IMR-90 (cell line): ENCODE data around the gene KRTAP10-9. TPM values are rescaled to one million over a fixed set of nuclear protein-coding genes. Genes with fewer than 3 reads are reported as not detected.

Experiments
- ATAC-seq: fragments of 200-7000 bp; cut with Tn5 transposase; 2 replicates; pipeline ENCODE4 v1.9.1; 2020; ENCODE audit warnings: low read depth, mild to moderate bottlenecking, moderate library complexity
- BruUV-seq: library from RNA; stranded (reverse); fragments of 400-500 nt; replicated peaks from 2 replicates; lab custom pipeline; 2021; lab: Mats Ljungman, UMichigan
- CTCF ChIA-PET: fragments of 300-600 bp; formaldehyde crosslinking; extraction: SDS; loops from one replicate; lab custom pipeline; 2021; ENCODE audit warnings: antibody characterized with exemption; lab: Yijun Ruan, JAX
- POLR2A ChIA-PET: fragments of 300-600 bp; sonication (Branson Sonifier 250); formaldehyde crosslinking; loops from one replicate; lab custom pipeline; 2022; ENCODE audit warnings: antibody characterized with exemption; ENCODE audit not compliant: unreplicated experiment; lab: Charles Lee
- DNase-seq: peaks from one replicate; pipeline ENCODE4 v3.0.0; 2013
- H2AFZ ChIP-seq: replicated peaks from 2 replicates; pipeline ENCODE3; 2013; ENCODE audit warnings: low read length, mild to moderate bottlenecking; ENCODE audit not compliant: poor library complexity
- H2AK5ac ChIP-seq: 2 replicates; pipeline ENCODE4 v1.6.1; 2013; ENCODE audit warnings: low read depth, low read length, inconsistent platforms
- H2AK9ac ChIP-seq: replicated peaks from 2 replicates; pipeline ENCODE3; 2013; ENCODE audit warnings: mild to moderate bottlenecking, low read depth, low read length, moderate library complexity; ENCODE audit not compliant: poor library complexity
- H2BK120ac ChIP-seq: 2 replicates; pipeline ENCODE4 v1.6.1; 2013; ENCODE audit warnings: low read depth, low read length, inconsistent platforms
- H2BK15ac ChIP-seq: 3 replicates; pipeline ENCODE4 v1.6.1; 2013; ENCODE audit warnings: low read depth, low read length, inconsistent platforms
- H2BK20ac ChIP-seq: 2 replicates; pipeline ENCODE4 v1.6.1; 2013; ENCODE audit warnings: low read depth, mild to moderate bottlenecking, inconsistent platforms, low read length, moderate library complexity
- H2BK5ac ChIP-seq: 2 replicates; pipeline ENCODE4 v1.6.1; 2013; ENCODE audit warnings: mild to moderate bottlenecking, low read depth, low read length, inconsistent platforms; ENCODE audit not compliant: poor library complexity, severe bottlenecking
- H3K14ac ChIP-seq: replicated peaks from 2 replicates; pipeline ENCODE4 v1.6.1; 2013; ENCODE audit warnings: low read depth, low read length, inconsistent platforms
- H3K18ac ChIP-seq: 2 replicates; pipeline ENCODE4 v1.6.1; 2013; ENCODE audit warnings: low read depth, low read length, control low read depth
- H3K23ac ChIP-seq: 2 replicates; pipeline ENCODE4 v1.6.1; 2013; ENCODE audit warnings: low read depth, low read length, inconsistent platforms
- H3K27ac ChIP-seq: 2 replicates; pipeline ENCODE4 v1.5.1; 2013; ENCODE audit warnings: mild to moderate bottlenecking, control low read depth, low read length; ENCODE audit not compliant: insufficient read depth
- H3K27me3 ChIP-seq: 2 replicates; pipeline ENCODE4 v1.6.1; 2013; ENCODE audit warnings: low read length; ENCODE audit not compliant: control insufficient read depth, insufficient read depth
- H3K36me3 ChIP-seq: 2 replicates; pipeline ENCODE4 v1.6.1; 2013; ENCODE audit warnings: low read length, mixed read lengths; ENCODE audit not compliant: control insufficient read depth, insufficient read depth
- H3K4ac ChIP-seq: 2 replicates; pipeline ENCODE4 v1.6.1; 2013; ENCODE audit warnings: low read depth, low read length, inconsistent platforms
- H3K4me1 ChIP-seq: 2 replicates; pipeline ENCODE4 v1.6.1; 2013; ENCODE audit warnings: low read length, mixed read lengths; ENCODE audit not compliant: control insufficient read depth, insufficient read depth
- H3K4me2 ChIP-seq: 2 replicates; pipeline ENCODE4 v1.6.1; 2013; ENCODE audit warnings: low read depth, mild to moderate bottlenecking, control low read depth, low read length, moderate library complexity
- H3K4me3 ChIP-seq: 2 replicates; pipeline ENCODE4 v1.5.1; 2013; ENCODE audit warnings: low read depth, mild to moderate bottlenecking, control low read depth, low read length, moderate library complexity; ENCODE audit not compliant: insufficient read depth
- H3K56ac ChIP-seq: 2 replicates; pipeline ENCODE4 v1.6.1; 2013; ENCODE audit warnings: low read length, inconsistent platforms; ENCODE audit not compliant: insufficient read depth; ENCODE audit errors: extremely low read depth
- H3K79me1 ChIP-seq, 2 experiments: 2 replicates each; pipeline ENCODE4 v1.6.1; 2013; ENCODE audit warnings: low read length in 2 of 2, inconsistent platforms in 1 of 2, low read depth in 1 of 2
- H3K9ac ChIP-seq: 2 replicates; pipeline ENCODE4 v1.6.1; 2013; ENCODE audit warnings: low read depth, low read length, control low read depth
- H3K9me1 ChIP-seq: 2 replicates; pipeline ENCODE4 v1.6.1; 2013; ENCODE audit warnings: low read length, inconsistent platforms; ENCODE audit not compliant: insufficient read depth
- H3K9me3 ChIP-seq: 2 replicates; pipeline ENCODE4 v1.6.1; 2013; ENCODE audit warnings: low read length; ENCODE audit not compliant: control insufficient read depth, insufficient read depth
- H4K20me1 ChIP-seq: 2 replicates; pipeline ENCODE4 v1.6.1; 2013; ENCODE audit warnings: low read length, inconsistent platforms; ENCODE audit not compliant: insufficient read depth
- H4K5ac ChIP-seq: 2 replicates; pipeline ENCODE4 v1.6.1; 2013; ENCODE audit warnings: mild to moderate bottlenecking, low read depth, low read length, control low read depth
- H4K8ac ChIP-seq, 2 experiments: 2 replicates each; pipeline ENCODE4 v1.6.1; 2013; ENCODE audit warnings: low read depth in 2 of 2, low read length in 2 of 2, control low read depth in 1 of 2, inconsistent platforms in 1 of 2
- H4K91ac ChIP-seq: 2 replicates; pipeline ENCODE4 v1.6.1; 2013; ENCODE audit warnings: low read depth, low read length, inconsistent platforms; ENCODE audit not compliant: insufficient read depth
- BHLHE40 ChIP-seq: fragments of 150-350 bp; IDR thresholded peaks from 2 replicates; pipeline ENCODE4 v1.6.1; 2016; ENCODE audit warnings: mild to moderate bottlenecking, low read depth, low read length
- CEBPB ChIP-seq: IDR thresholded peaks from 2 replicates; pipeline ENCODE4 v1.6.1; 2012; ENCODE audit warnings: low read depth, low read length, improper control_type of control experiment
- CHD1 ChIP-seq: IDR thresholded peaks from 2 replicates; pipeline ENCODE4 v1.6.1; 2012; ENCODE audit warnings: low read depth, low read length, improper control_type of control experiment
- ELK1 ChIP-seq: fragments of 150-350 bp; IDR thresholded peaks from 2 replicates; pipeline ENCODE4 v1.6.1; 2016; ENCODE audit warnings: low read depth, mild to moderate bottlenecking, low read length, moderate library complexity, borderline replicate concordance
- FOS ChIP-seq: fragments of 150-350 bp; IDR thresholded peaks from 2 replicates; pipeline ENCODE4 v1.6.1; 2016; ENCODE audit warnings: low read depth, low read length
- MAFK ChIP-seq: IDR thresholded peaks from 2 replicates; pipeline ENCODE4 v1.6.1; 2012; ENCODE audit warnings: low read depth, low read length, improper control_type of control experiment
- MAZ ChIP-seq: IDR thresholded peaks from 2 replicates; pipeline ENCODE4 v1.6.1; 2012; ENCODE audit warnings: low read depth, mild to moderate bottlenecking, low read length, improper control_type of control experiment, moderate library complexity, borderline replicate concordance
- MXI1 ChIP-seq: IDR thresholded peaks from 2 replicates; pipeline ENCODE4 v1.6.1; 2012; ENCODE audit warnings: low read depth, mild to moderate bottlenecking, low read length, moderate library complexity, borderline replicate concordance
- NFE2L2 ChIP-seq: fragments of 150-350 bp; IDR thresholded peaks from 2 replicates; pipeline ENCODE4 v1.6.1; 2016; ENCODE audit warnings: low read depth, mild to moderate bottlenecking, low read length
- POLR2A ChIP-seq: IDR thresholded peaks from 2 replicates; pipeline ENCODE4 v1.6.1; 2012; ENCODE audit warnings: mild to moderate bottlenecking, low read depth, low read length
- RAD21 ChIP-seq: IDR thresholded peaks from 2 replicates; pipeline ENCODE4 v1.6.1; 2012; ENCODE audit warnings: low read length, improper control_type of control experiment
- RCOR1 ChIP-seq: IDR thresholded peaks from 2 replicates; pipeline ENCODE4 v1.6.1; 2012; ENCODE audit warnings: mild to moderate bottlenecking, low read length, improper control_type of control experiment; ENCODE audit not compliant: insufficient replicate concordance
- RFX5 ChIP-seq: IDR thresholded peaks from 2 replicates; pipeline ENCODE4 v1.8.0; 2012; ENCODE audit warnings: low read depth, mild to moderate bottlenecking, low read length, moderate library complexity
- SMC3 ChIP-seq: fragments of 150-350 bp; IDR thresholded peaks from 2 replicates; pipeline ENCODE4 v1.6.1; 2016; ENCODE audit warnings: low read depth, mild to moderate bottlenecking, antibody characterized with exemption, low read length, moderate library complexity
- USF2 ChIP-seq: fragments of 150-350 bp; IDR thresholded peaks from 2 replicates; pipeline ENCODE4 v1.6.1; 2017; ENCODE audit warnings: mild to moderate bottlenecking, antibody characterized with exemption, low read length, low read depth
- WGBS, 2 experiments: methylation state at CpG; one replicate each; pipeline versions ENCODE4 v1.1.5 to v1.1.7; 2013; ENCODE audit warnings: missing lambda C conversion rate in 2 of 2; ENCODE audit not compliant: insufficient read length in 1 of 2; ENCODE audit errors: extremely low coverage in 2 of 2; 5-methylcytosine and 5-hydroxymethylcytosine counted together
- dilution Hi-C: fragments of 300-500 bp; cut with HindIII; formaldehyde crosslinking; loops from one replicate; pipeline ENCODE4 v1.14.3; 2018; ENCODE audit warnings: low sequenced_read_pairs; ENCODE audit not compliant: unreplicated experiment
- in situ Hi-C: fragments of 300-500 bp; cut with MboI; formaldehyde crosslinking; loops from 3 replicates; pipeline ENCODE4 v1.14.3; 2019; ENCODE audit warnings: low sequenced_read_pairs, inconsistent platforms, mixed read lengths
- intact Hi-C: fragments of 100-400 bp; cut with micrococcal nuclease; formaldehyde crosslinking; loops from 2 replicates; pipeline ENCODE4 v1.10.0; 2022
- polyA plus RNA-seq, 3 experiments: library from polyadenylated mRNA; depleted of rRNA; stranded (reverse); fragments of >200 nt; gene quantifications; 2 replicates each; pipeline ENCODE4 v1.2.3, GENCODE V29; 2012; ENCODE audit warnings: low replicate concordance in 1 of 3
- total RNA-seq: library from RNA; depleted of rRNA; stranded (reverse); fragments of >200 nt; gene quantifications from 2 replicates; pipeline ENCODE4 v1.2.3, GENCODE V29; 2012
- TF ChIP-seq, protein P1 (sequence below): conservative IDR thresholded peaks from 2 replicates; pipeline ENCODE4 v1.5.1; 2012; ENCODE audit warnings: mild to moderate bottlenecking, low read depth, low read length, improper control_type of control experiment

Gene KRTAP10-9
- total and polyA plus RNA-seq, 2 of the 4 experiments (the other 2 are of a cell fraction): not detected

- no peak overlapping the region for H3K4me3 ChIP-seq
- H3K9me1 ChIP-seq: no peaks in the 10 kb centered on the region
- no peak overlapping the region for H2BK20ac ChIP-seq
- H3K9me3 ChIP-seq: peaks cover 4% of the 10 kb centered on the region
- no peak overlapping the region for H3K18ac ChIP-seq
- H4K91ac ChIP-seq: no peak overlapping the region
- no peak overlapping the region for H3K4ac ChIP-seq
- H3K36me3 ChIP-seq: no peaks in the 10 kb centered on the region
- dilution Hi-C loops: no loop called here
- H3K9ac ChIP-seq: no peak overlapping the region
- ChIA-PET CTCF (no interaction called here), POLR2A (no interaction called here)
- H3K4me2 ChIP-seq: no peak overlapping the region
- H3K79me1 ChIP-seq: no peaks in the 10 kb centered on the region
- 64% methylated on average over 19 of the region's 33 CpGs; no CpG with 5 or more reads in 1 of the 2 experiments for WGBS, 2 experiments
- no peak overlapping the region for H3K14ac ChIP-seq
- in situ Hi-C loops: no loop called here
- BruUV-seq: no TSS peak
- no peak for ATAC-seq
- no peak overlapping the region for H4K8ac ChIP-seq
- no peak overlapping the region for H2BK5ac ChIP-seq
- no peak overlapping the region for H2BK120ac ChIP-seq
- no peak overlapping the region for H2AK5ac ChIP-seq
- H4K20me1 ChIP-seq: no peaks in the 10 kb centered on the region
- H3K27ac ChIP-seq: no peak overlapping the region
- peak overlapping the region; percentile 14 for H2AFZ ChIP-seq
- TF ChIP-seq CHD1 (no peak), ELK1 (no peak), SMC3 (no peak), CEBPB (no peak), RAD21 (no peak), USF2 (no peak), MAZ (no peak), FOS (no peak), RFX5 (no peak), RCOR1 (no peak), BHLHE40 (no peak), NFE2L2 (no peak), MXI1 (no peak), MAFK (no peak), POLR2A (no peak)
- TF ChIP-seq, protein P1, sequence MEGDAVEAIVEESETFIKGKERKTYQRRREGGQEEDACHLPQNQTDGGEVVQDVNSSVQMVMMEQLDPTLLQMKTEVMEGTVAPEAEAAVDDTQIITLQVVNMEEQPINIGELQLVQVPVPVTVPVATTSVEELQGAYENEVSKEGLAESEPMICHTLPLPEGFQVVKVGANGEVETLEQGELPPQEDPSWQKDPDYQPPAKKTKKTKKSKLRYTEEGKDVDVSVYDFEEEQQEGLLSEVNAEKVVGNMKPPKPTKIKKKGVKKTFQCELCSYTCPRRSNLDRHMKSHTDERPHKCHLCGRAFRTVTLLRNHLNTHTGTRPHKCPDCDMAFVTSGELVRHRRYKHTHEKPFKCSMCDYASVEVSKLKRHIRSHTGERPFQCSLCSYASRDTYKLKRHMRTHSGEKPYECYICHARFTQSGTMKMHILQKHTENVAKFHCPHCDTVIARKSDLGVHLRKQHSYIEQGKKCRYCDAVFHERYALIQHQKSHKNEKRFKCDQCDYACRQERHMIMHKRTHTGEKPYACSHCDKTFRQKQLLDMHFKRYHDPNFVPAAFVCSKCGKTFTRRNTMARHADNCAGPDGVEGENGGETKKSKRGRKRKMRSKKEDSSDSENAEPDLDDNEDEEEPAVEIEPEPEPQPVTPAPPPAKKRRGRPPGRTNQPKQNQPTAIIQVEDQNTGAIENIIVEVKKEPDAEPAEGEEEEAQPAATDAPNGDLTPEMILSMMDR: no peak
- DNase-seq: no peak
- no peaks in the 10 kb centered on the region for H3K4me1 ChIP-seq
- intact Hi-C loops: no loop called here
- H2AK9ac ChIP-seq: no peak overlapping the region
- no peak overlapping the region for H4K5ac ChIP-seq
- no peak overlapping the region for H3K23ac ChIP-seq
- H3K56ac ChIP-seq: no peak overlapping the region
- no peaks in the 10 kb centered on the region; the same call in 1 of the 2 replicates for H3K27me3 ChIP-seq
- H2BK15ac ChIP-seq: no peak overlapping the region
Measured at GRCh38 chr21:44648557-44649311, 21.8 kb downstream of the KRTAP10-9 start.
